ENCODE results near the gene RPRD1A. TPM values are rescaled to one million over a fixed set of nuclear protein-coding genes. Genes with fewer than 3 reads are reported as not detected.
"Not testable (repeated sequence)": the region's sequence is repeated elsewhere in the genome, so short reads cannot be mapped to it uniquely, and the experiment has no call there.

The RPRD1A gene
- total RNA-seq, 1 donor from 2014 or later = 34.5 TPM

GRCh38 chr18:36031903-36032302, 35.5 kb downstream of the RPRD1A start:
- no peak for DNase-seq (ENCODE audit: low read depth in 2 of 2)

GRCh38 chr18:36031407-36031806, 36.0 kb downstream of the RPRD1A start:
- no peak for DNase-seq (ENCODE audit: low read depth in 2 of 2)

GRCh38 chr18:36028859-36029258, 38.5 kb downstream of the RPRD1A start:
- DNase-seq (ENCODE audit: low read depth in 2 of 2) = no peak

- peak in 1 of 2 donors; percentile 29 for DNase-seq (ENCODE audit: low read depth in 2 of 2)
Observed at GRCh38 chr18:36025025-36025424, 42.3 kb downstream of the RPRD1A start.

- DNase-seq (ENCODE audit: low read depth in 2 of 2) = not testable (repeated sequence)
Observed at GRCh38 chr18:36024241-36024640, 43.1 kb downstream of the RPRD1A start.

- DNase-seq (ENCODE audit: low read depth in 2 of 2) = no peak
Observed at GRCh38 chr18:36023336-36023735, 44.0 kb downstream of the RPRD1A start.

GRCh38 chr18:36020174-36020711, 47.1 kb downstream of the RPRD1A start:
- DNase-seq (ENCODE audit: low read depth in 2 of 2) = no peak

- DNase-seq (ENCODE audit: low read depth in 2 of 2) = no peak
Observed at GRCh38 chr18:36017232-36017631, 50.1 kb downstream of the RPRD1A start.

- no peak for DNase-seq (ENCODE audit: low read depth in 2 of 2)
Observed at GRCh38 chr18:36015629-36016028, 51.7 kb downstream of the RPRD1A start.

GRCh38 chr18:36012891-36013290, 54.5 kb downstream of the RPRD1A start:
- DNase-seq (ENCODE audit: low read depth in 2 of 2) = no peak

GRCh38 chr18:36009214-36009613, 58.1 kb downstream of the RPRD1A start:
- no peak for DNase-seq (ENCODE audit: low read depth in 2 of 2)

- no peak for DNase-seq (ENCODE audit: low read depth in 2 of 2)
Observed at GRCh38 chr18:36006997-36007396, 60.4 kb downstream of the RPRD1A start.

GRCh38 chr18:35999925-36000324, 67.4 kb downstream of the RPRD1A start:
- DNase-seq (ENCODE audit: low read depth in 2 of 2) = no peak

GRCh38 chr18:35998967-35999366, 68.4 kb downstream of the RPRD1A start:
- peak in 1 of 2 donors; percentile 12 for DNase-seq (ENCODE audit: low read depth in 2 of 2)

GRCh38 chr18:35993013-35993412, 74.3 kb downstream of the RPRD1A start:
- DNase-seq (ENCODE audit: low read depth in 2 of 2) = no peak

GRCh38 chr18:35991696-35992095, 75.7 kb downstream of the RPRD1A start:
- no peak for DNase-seq (ENCODE audit: low read depth in 2 of 2)

GRCh38 chr18:35983818-35984217, 83.5 kb downstream of the RPRD1A start:
- no peak for DNase-seq (ENCODE audit: low read depth in 2 of 2)

GRCh38 chr18:35983147-35983546, 84.2 kb downstream of the RPRD1A start:
- DNase-seq (ENCODE audit: low read depth in 2 of 2) = no peak

- DNase-seq (ENCODE audit: low read depth in 2 of 2) = no peak
Observed at GRCh38 chr18:35982409-35983114, 84.8 kb downstream of the RPRD1A start.

- no peak for DNase-seq (ENCODE audit: low read depth in 2 of 2)
Observed at GRCh38 chr18:35979112-35979511, 88.2 kb downstream of the RPRD1A start.

GRCh38 chr18:35974181-35974580, 93.2 kb downstream of the RPRD1A start:
- DNase-seq (ENCODE audit: low read depth in 2 of 2) = no peak

- DNase-seq (ENCODE audit: low read depth in 2 of 2) = no peak
Observed at GRCh38 chr18:35973650-35974049, 93.7 kb downstream of the RPRD1A start.

GRCh38 chr18:35972197-35973000, 95.0 kb downstream of the RPRD1A start, which contains the start of gene RMP24:
Gene RMP24, plus strand, starts transcription at chr18:35972679.
- DNase-seq (ENCODE audit: low read depth in 2 of 2) = peak; percentile 88 to 93

Measured in dermis microvascular lymphatic vessel endothelial cell (primary cell).